Measurements from ENCODE around the gene TFDP1.

The TFDP1 gene

DNA sequence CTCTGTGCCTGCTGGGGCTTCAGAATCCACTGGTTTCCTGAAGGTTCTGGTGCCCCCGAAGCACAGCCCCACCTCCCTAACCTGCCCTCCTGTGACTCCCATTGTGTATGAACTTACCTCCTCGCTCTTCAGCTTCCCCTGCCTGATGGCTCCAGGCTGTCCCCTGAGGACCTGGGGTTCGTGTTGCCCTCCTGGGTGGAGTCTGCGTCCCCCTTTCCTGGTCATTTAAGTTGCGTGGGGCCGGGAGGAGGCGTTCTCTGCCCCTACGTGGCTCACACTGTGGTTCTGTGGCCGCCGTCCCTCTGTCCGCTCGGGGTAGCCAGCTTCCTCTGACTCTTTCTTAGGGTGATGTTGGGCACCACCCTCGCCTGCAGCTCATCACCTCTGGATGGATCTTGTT, 13.9 kb downstream of the TFDP1 start:
- TF ChIP-seq, protein P1, sequence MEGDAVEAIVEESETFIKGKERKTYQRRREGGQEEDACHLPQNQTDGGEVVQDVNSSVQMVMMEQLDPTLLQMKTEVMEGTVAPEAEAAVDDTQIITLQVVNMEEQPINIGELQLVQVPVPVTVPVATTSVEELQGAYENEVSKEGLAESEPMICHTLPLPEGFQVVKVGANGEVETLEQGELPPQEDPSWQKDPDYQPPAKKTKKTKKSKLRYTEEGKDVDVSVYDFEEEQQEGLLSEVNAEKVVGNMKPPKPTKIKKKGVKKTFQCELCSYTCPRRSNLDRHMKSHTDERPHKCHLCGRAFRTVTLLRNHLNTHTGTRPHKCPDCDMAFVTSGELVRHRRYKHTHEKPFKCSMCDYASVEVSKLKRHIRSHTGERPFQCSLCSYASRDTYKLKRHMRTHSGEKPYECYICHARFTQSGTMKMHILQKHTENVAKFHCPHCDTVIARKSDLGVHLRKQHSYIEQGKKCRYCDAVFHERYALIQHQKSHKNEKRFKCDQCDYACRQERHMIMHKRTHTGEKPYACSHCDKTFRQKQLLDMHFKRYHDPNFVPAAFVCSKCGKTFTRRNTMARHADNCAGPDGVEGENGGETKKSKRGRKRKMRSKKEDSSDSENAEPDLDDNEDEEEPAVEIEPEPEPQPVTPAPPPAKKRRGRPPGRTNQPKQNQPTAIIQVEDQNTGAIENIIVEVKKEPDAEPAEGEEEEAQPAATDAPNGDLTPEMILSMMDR (conservative IDR thresholded peaks at IDR 0.05; ENCODE audit: low read depth, low read length), result no peak
- no peak overlapping the region for H3K4me3 ChIP-seq (ENCODE audit: low read length)
- no peak for DNase-seq (ENCODE audit: low read depth)

DNA sequence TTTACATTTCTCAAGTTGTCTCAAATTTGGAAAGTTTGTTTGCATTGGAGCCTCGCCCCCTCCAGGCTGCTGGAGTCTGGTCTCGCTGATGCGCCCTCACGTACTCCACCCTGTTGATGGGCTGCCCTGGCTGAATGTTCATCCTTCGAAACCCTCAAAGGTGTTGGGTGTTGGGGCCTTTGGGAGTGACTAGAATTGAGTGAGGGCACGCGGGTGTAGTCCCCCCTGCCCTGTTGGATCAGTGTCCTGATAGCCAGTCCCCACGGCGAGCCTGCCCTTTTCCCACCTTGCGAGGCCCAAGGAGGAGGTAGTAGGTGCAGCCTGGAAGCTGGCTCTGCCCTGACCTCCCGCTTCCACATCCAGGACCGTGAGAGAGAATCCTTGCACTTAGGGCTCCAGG, 14.8 kb downstream of the TFDP1 start:
- no peak overlapping the region for H3K4me3 ChIP-seq (ENCODE audit: low read length)
- no peak for DNase-seq (ENCODE audit: low read depth)
- TF ChIP-seq, protein P1 (conservative IDR thresholded peaks at IDR 0.05; ENCODE audit: low read depth, low read length), result no peak

DNA sequence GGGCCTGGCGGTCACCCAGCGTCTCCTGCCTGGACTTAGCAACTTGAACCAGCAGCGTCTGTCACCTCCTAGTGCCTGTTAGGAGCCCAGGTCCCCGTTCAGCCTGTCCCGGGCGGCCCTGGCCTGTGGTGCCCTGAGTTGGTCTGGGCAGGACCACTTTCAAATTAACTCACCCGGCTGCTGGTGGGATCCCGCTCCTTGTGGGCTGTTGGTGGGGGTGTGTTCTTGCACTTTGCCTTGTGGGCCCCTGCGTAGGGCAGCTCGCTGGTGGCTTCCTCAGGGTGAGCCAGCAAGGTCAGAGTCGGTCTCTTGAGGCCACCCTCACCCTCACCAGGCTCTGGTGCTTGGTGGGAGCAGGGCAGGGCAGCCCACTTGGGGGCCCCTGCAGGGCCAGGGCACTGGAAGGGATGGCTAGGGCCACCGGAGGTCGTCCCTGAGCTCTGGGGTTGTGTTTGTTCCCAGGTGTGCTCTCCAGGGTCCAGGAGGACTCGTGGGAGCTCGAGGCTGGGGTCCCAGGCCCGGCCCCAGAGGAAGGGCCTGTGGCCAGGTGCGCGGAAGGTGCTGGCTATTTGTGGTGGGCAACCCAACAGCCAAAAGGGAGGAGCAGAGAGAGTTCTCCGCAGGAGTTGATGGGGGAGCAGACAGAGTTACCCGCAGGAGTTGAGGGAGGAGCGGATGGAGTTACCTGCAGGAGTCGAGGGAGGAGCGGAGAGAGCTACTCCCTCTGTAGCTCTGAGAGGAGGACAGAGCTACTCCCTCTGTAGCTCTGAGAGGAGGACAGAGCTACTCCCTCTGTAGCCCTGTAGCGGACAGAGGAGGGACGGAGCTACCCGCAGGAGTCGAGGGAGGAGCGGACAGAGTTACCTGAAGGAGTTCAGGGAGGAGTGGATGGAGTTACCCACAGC, 16.9 kb downstream of the TFDP1 start:
- no peak for DNase-seq (ENCODE audit: low read depth)
- H3K4me3 ChIP-seq (ENCODE audit: low read length), result no peak overlapping the region
- TF ChIP-seq, protein P1 (conservative IDR thresholded peaks at IDR 0.05; ENCODE audit: low read depth, low read length), result no peak

DNA sequence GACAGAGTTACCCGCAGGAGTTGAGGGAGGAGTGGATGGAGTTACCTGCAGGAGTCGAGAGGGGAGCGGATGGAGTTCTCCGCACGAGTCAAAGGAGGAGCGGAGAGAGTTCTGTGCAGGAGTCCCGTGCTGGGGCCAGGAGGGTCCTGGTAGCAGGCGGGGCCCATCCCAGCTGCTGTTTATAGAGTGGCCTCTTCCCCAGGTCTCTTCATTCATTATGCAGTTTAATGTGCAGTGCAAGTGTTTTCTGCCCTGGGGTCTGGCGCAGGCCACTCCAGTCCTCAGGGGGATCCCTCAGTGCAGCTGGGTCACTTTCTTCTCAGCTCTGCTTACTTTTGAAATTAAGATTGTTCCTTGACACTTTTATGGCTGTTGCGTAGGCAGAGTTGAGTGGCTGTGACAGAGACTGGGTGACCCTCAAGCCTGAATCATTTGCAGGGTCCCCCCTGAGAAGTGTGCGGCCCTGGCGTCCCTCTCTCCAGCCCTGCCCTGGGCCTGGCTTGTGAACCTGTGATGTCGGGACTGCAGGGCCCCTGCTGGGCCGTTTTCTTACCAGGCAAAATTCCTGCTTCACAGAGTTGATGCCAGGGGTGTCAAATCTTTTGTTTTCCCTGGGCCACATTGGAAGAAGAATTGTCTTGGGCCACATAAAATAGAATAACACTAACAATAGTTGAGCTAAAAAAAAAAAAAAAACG, 17.9 kb downstream of the TFDP1 start:
- DNase-seq (ENCODE audit: low read depth), result no peak
- no peak overlapping the region for H3K4me3 ChIP-seq (ENCODE audit: low read length)
- TF ChIP-seq, protein P1 (conservative IDR thresholded peaks at IDR 0.05; ENCODE audit: low read depth, low read length), result no peak

DNA sequence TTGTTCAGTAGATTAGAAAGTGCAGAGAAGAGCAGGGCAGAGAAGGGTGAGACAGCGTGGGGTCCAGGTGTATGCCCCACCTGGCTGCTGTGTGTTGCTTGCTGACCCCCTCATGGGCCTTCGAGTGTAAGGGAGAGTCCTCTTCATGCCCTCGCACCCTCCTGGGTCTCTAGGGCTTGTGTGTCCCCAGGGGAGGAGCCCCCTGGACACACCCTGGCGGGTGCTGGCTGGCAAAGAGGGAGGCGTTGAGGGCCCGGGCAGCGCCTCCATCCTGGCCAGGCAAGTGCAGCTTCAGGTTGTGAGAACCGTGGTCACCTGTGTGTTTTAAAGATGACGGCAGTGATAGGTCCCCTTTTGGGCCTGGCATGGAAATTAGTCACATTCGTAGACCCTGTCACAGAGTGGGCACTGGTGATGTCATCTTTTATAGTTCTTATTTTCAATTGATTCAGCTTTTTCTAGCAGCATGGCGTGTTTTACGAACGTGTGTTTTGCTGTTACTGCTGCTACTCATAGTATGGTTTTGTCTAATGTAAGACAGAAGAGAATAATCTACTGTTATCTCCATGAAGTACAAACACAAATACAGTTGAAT, 18.7 kb downstream of the TFDP1 start:
- TF ChIP-seq, protein P1 (conservative IDR thresholded peaks at IDR 0.05; ENCODE audit: low read depth, low read length), result no peak
- H3K4me3 ChIP-seq (ENCODE audit: low read length), result no peak overlapping the region
- no peak for DNase-seq (ENCODE audit: low read depth)

DNA sequence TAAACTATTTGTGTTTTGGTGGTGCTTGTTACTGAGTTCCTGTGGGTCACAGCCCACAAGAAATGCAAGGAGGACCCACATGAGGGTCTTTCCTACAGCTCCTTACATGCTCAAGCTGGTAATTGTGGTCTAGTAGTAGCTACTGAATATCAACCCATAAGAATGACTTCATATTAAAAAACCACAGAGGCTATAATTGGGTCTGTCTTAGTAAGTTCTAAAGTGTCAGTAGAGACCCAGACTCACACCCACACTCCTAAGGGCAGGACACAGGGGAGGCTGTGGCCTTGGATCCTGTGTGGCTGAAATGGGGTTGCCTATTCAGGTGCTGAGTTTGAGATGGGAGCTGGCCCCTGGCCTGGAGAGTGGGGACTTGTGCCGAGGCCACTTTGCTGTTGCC, 19.6 kb downstream of the TFDP1 start:
- TF ChIP-seq, protein P1 (conservative IDR thresholded peaks at IDR 0.05; ENCODE audit: low read depth, low read length), result no peak
- no peak for DNase-seq (ENCODE audit: low read depth)
- no peak overlapping the region for H3K4me3 ChIP-seq (ENCODE audit: low read length)

Data from retinal pigment epithelial cell (primary cell).